NCI-H1694 (cell line): Measurements from ENCODE around the gene PRSS1.
"Not testable (repeated sequence)": the region's sequence is repeated elsewhere in the genome, so short reads cannot be mapped to it uniquely, and the experiment has no call there.

Experiments
- DNase-seq: peaks from one replicate; lab custom pipeline; 2025; lab: John Stamatoyannopoulos, UW

Gene PRSS1

DNA sequence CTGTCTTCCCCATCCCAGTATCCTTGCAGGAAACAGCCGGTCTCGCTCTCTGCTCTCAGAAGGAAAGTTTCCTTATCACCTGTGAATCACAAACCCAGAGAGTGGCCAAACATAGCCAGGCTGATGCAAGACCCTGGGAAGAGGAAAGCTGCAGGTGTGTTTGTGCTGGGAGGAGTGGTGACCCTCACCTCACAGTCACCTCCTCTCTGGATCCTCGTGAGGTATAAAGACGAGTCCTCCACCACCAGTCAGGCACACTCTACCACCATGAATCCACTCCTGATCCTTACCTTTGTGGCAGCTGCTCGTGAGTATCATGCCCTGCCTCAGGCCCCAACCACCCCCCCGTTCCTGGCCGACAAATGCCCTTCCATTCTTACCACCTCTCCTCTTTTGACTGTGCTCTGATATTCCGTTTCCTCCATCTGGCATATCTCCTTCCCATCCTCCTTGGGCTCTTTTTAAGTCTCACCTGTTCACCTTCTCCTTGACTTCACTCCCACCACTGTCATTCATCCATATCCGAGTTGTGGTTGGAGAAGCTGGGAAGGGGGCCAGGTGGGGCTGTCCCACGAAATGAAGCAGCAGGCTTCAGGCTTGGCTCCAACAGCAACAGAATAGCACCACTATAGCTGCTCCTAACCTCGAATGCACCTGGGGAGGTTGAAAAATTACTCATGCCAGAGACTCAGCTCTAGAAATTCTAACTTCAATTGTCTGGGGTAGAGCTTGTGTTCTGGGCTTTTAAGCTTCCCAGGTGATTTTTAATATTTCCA is at the start of gene PRSS1:
Gene PRSS1 (plus strand): TSS at position 255 of the 776 bp plus-strand sequence. CDS start 13 bp downstream, at position 268.
- no peak for DNase-seq

DNA sequence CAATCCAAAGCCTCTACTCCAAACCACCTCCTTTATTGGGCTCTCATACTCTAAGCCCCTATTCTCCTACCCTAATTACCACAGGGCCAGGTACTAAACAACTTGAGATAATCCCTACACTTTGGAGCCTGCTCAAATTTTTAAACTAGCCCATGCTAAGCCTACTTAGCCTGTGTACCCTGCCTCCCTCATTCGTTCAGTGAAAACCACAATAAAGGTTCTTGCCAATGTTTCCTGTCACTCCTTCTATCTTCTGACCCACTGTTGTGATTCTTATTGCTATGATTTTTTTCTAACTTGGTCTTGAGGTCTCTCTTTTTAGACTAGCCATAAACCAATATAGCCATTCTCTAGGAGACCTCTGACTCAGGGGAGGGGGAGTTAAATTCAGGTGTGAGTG is 48.3 kb upstream of the PRSS1 start:
- not testable (repeated sequence) for DNase-seq

DNA sequence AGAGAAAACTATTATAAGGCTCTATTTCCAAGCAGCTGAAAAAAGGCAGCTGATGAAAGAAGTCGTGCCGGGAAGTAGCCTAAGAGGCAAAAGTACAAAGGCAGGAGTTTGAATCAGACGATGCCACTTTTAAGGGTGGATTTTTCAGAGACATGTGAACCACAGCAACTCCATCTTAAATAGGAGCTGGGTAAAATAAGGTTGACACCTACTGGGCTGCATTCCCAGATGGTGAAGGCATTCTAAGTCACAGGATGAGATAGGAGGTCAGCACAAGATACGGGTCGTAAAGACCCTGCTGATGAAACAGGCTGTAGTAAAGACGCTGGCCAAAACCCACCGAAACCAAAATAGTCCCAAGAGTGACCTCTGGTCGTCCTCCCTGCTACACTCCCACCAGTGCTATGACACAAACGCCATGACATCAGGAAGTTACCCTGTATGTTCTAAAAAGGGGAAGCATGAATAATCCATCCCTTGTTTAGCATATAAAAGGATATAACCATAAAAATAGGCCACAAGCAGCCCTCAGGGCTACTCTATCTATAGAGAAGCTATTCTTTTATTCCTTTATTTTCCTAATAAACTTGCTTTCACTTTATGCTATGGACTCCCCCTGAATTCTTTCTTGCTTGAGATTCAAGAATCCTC is 45.5 kb upstream of the PRSS1 start:
- DNase-seq: no peak

DNA sequence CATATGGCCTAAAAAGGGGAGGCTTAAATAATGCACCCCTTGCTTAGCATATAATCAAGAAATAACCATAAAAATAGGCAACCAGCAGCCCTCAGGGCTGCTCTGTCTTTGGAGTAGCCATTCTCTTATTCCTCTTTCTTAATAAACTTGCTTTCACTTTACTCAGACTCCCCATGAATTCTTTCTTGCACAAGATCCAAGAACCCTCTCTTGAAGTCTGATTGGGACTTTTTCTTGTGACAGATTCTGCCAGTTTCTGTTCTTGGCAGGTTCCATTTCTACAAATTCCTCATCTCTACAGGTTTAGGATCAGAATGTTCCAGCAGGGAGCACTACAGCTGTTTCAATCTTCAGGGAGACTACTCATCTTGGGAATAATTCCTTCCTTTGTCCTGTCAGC is 40.5 kb upstream of the PRSS1 start:
- DNase-seq: not testable (repeated sequence)

DNA sequence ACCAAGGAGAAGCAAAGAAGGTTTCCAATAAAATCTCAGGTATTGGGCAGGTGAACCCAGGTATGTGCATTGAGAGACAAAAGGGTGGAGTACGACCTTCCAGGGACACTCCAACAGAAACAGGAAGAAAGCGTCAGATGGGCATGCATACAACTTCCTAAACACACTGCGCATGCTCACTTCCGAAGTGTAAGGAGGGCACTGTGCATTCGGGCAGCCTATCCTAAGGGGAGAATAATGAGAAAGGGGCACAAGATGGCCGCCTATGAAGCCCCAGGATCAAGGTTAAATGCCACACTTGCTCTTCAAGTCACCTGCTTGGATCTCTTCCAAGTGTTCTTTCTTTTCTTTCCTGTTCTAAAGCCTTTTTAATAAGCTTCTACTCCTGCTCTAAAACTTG is 39.4 kb upstream of the PRSS1 start:
- no peak for DNase-seq

DNA sequence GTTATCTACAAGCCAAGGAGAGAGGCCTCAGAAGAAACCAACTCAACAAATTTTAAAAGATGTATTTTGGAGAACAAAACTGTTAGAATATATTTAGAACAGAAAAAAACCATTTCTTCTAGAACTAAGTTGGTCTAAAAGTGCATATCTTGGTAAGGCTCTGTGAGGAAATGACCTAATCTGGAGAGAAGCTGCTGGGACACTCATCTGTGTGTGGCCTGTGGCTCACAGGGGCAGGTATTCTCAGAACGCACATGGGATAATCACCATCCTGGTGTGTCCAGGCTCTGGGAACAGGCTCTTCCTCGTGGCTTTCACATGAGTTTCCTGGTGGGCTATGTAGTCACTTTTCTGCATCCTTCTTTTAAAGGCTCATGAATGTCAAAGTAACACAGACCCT is 38.1 kb upstream of the PRSS1 start:
- no peak for DNase-seq

DNA sequence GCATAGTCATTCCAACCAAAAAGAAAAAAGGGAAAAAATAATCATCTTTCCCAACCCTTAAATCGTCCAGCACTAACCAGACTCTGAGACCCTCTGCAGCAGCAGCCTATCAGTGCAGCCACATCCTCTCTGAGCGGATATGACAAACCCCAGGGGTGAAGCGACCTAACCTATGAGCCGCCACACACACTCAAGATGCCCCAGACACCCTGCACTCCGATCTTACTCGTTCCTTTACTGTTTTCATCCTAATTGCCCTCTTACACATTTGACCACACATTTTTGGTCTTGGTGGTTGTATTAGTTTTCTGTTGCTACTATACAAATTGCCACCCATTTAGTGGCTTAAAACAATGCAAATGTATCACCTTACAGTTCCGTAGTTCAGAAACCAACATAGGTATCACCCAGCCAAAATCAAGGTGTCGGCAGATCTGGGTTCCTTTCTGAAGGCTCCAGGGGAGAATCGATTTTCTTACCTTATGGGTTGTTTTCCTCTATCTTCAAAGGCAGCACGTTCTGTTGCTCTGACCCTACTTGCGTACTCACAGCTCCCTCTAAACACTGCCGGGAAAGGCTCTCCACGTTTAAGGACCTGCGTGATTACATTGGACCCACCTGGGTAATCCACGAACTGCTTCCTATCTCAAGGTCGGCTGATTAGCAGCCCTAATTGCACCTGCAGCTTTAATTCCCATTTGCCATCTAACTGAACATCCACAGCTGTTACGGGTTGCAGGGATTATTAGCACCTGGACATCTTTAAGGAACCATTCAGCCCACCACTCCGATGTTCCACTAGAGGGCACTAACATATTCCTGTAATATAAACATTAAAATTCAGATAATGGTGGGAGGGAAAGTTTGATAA is 37.3 kb upstream of the PRSS1 start:
- DNase-seq: peak; percentile 13

DNA sequence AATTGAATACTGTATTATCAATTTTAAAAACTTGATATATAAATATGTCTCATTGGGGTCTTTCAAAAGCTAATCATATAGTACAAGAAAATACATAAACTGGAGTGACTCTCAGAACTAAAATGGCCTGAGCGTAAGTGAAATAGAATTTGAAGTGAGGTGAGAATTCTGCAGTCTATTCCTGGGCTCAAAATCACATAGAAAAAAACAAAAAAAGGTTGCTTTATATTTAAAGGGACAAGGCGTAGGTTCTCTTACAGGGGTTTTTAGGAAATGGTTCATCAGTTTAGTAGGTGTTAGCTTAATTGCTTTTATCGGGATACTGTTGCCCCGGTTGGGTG is 36.7 kb upstream of the PRSS1 start:
- no peak for DNase-seq

DNA sequence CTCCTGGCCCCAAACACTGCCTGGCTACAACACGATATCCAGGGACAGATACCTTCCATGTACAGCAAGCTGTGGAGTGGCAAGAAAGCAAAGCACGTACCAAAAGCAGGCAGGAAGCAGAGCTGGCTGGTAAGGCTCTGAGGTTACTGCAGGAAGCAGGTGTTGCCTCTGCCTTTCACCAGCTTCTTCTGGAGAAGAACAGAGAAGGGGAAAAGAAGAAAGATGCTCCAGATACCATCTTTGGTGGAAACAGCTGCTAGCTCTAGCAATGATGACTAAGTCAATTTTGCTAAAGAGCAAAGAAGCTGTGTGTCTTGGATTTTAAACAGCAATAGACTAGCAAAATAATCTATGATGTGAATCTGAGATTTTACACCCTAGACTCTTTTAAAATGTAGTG is 34.9 kb upstream of the PRSS1 start:
- no peak for DNase-seq

DNA sequence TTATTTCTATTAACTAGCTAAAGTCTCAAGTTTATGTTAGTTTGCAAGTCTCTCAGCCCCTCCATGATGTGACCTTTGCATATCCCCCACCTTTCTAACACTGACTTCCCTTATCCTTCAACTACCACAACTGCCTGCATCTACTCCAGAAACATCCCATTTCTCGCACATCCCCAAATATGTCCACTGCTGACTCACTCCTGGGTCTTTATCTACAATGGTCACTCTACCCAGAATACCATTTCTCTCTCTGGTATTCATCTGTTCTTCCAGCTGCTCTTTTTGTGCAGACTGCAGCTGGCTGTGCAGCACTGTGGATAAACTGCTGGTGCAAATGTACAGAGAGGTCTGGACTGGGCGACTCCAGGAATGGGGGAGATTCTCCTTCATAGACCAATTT is 32.7 kb upstream of the PRSS1 start:
- DNase-seq: no peak

DNA sequence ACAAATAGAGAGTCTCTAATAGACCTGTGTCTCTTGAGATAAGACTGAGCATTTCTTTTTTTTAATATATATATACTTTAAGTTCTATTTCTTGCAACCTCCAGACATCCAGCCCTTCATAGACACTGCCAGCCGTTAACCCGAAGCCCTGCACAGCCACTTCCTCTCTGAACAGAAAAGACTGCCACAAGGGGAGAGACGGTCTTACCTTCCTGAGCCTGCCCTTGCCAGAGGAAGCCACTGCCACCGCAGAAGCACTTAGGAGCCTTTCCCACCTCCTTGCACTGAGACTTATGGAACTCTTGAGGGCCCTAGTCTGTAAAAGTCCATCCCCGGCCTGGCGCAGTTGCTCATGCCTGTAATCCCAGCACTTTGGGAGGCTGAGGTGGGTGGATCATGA is 31.8 kb upstream of the PRSS1 start:
- no peak for DNase-seq

DNA sequence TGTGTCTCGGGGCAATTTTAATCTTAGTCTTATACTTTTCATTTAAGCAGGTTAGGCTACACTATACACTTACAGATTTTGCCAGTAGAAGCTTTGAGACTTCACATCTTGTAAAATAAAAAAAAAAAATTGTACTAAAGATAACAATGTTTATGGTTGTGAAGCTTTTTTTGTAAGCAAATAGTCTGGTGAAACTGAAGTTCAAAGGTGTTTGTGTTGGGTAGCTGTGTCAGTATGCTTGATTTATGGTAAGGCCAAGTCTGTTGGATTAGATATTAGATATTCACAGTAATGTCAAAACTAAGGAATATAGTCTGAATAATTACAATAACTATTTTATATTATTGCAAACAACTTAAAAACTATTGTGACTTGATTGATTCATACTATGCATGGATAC is 31.0 kb upstream of the PRSS1 start:
- DNase-seq: no peak

DNA sequence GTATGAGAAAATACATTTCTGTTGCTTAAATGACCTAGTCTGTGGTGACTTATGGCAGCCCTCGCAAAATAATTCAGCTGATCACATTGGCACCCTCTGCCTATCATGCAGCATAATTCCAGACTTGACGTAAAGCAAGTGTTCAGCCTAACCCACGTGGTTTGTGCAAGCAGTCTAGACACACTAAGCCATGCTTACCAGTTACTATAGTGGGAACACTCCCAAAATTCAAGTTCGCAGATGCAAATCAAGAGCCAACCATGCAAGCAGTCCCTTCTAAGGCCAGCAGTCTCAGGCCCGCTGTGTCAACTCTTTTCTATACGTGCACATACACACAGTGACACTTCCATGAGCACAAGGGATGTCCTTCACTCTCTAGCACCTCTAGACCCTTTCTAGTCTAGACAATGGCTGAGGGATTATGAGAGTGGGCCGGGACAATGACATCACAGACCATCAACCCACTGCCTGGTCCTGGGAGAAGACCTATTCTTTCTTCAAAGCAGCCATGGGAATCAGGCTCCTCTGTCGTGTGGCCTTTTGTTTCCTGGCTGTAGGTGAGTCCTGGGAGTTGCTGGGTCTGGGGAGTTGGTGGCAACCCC is 29.0 kb upstream of the PRSS1 start:
- no peak for DNase-seq

DNA sequence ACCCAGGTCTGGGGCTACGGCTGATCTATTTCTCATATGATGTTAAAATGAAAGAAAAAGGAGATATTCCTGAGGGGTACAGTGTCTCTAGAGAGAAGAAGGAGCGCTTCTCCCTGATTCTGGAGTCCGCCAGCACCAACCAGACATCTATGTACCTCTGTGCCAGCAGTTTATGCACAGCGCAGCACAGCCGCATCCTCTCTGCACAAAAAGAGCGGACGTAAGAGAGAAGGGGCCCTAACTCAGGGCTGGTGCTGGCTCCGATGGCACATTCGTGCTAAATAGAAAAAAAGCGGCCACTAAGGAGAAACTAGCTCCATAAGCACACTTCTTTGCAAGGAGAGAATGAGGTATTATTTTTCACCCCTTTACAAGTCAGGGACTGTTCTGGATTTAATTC is 28.3 kb upstream of the PRSS1 start:
- no peak for DNase-seq

DNA sequence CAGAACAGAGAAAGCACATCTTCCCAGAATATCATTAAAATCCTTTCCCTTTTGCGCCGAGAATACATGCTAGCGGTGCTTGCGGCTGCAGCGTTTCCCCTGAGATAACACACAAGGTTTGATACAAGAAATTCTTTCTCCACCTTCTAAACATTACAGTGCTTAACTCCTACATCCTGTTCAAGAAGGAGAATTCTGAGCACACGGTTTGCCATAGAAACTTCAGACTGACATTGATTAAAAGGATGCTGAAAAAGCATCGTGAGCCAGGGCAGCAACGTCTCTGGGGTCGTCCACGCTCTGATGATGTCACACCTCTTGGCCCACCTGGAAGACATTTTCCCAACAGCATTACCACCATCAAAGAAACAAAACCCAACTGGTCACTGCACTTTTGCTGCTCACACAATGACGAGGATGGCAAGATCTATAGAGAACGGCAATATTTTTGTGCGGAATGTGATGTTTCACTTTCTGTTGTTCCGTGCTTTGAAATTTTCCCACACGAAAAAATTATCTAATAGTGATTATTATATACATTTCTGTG is 27.0 kb upstream of the PRSS1 start:
- no peak for DNase-seq

DNA sequence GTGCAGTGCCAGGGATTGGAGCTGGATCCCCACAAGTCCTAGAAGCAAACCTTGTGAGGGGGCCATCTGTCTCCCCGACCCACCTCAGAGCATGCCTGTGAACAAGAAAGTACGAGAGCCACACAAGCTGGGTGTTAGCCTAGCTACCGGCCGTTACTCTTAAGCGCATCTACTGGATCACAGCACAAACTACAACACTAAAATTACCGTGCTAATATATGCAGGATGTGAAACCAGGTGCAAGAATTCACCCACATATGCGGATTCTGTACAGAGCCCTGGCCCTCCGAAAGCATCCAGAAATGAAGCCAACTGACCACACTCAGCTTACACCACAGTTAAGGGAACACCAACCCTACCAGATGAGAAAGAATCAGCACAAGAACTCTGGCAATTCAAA is 16.0 kb upstream of the PRSS1 start:
- no peak for DNase-seq

DNA sequence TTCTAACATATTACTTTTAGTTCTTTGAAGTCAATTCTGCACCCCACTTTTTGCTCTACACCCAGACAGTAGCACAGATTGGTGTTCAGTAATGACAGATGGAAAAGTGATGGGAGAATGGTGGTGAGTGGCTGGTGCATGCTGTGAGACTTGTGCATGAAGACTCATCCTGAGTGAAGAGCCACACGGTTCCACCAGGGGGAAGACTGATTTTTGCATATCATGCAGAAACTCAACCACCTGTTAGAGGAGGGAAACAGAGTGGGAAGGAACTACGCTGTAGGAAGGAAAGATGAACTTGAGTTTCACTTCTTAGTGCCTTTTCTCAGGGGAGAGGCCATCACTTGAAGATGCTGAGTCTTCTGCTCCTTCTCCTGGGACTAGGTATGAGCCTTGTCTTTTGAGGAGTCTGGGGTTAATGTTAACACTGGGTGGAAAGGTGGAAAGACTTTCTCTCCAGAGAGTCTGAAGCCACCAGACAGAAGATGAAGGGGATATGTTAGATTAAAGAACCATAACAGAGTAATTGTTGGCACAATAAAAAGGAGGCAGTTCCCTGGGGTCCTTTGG is 9.3 kb upstream of the PRSS1 start:
- no peak for DNase-seq

DNA sequence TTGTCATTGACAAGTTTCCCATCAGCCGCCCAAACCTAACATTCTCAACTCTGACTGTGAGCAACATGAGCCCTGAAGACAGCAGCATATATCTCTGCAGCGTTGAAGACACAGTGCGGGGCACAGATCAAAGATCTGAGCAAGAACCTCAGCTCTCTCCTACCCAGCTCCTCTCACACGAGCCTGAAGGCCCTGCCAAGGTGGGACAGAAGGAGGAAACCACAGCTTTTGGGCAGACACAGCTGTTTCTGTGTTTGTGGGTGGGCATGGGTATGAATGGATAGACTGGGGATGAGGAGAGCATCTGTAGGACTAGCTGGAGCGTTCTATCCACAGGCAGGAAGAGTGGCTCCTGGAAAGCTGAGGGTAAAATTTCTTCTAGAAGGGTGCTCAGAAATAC is 8.5 kb upstream of the PRSS1 start:
- DNase-seq: no peak

DNA sequence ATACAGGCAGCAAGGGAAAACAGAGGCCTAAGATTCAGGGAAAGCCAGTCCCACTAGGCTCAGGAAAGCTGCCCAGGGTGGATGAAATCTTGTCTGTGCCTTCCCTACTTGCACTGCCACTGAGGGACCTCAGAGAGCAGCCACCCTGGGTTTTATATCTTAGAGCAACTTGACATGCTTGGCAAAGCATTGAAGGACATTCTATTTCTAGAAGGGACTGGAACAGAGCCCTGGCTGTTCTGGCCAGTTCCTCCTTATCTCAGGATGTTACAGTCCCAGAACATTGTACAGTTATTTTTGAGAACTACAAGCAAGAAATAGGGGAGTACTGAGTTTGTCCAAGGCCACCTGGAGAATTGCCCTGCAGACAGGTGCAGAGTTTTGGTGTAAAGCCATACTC is 7.3 kb upstream of the PRSS1 start:
- DNase-seq: not testable (repeated sequence)

DNA sequence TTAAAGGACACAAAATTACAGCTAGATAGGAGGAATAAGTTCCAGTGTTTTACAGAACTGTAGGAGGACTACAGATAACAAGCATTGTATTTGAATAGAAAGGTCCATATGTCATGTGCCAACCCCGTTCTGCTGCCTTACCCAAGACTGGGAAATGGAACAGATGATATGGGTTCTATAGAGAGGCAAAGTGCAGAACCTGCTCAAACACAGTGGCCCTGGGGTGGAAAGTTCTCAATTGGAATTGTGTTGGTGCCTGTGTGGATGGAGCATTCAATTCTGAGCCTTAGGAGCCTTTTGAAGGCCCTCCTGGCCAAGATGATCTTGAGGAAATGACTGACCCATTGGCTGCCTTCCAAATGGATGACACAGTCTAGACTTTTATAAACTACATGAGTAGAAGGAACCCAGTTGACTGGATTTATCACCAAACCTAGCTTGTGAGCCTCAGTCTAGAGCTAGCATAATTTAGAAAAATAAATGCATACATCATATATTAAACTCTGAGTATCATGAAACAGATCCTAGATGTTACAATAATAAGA is 4.1 kb upstream of the PRSS1 start:
- DNase-seq: no peak

DNA sequence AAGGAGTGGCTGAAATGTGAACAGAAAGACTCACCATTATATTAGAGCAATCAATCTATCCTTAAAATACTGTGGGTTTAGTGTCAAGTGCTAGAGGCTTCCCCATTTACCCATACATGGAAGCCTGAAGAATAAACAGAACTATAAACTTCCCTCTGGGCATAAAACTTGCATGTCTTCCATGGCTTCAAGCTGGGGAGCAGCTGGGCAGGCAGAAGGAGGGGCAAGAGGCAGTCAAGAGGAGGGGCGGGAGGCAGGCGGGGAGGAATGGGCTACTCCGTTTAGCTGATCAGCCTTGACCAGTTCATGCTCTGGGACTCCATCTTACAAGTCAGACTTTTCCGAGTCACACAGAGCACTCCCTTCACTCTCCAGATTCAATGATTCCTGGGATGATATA is 3.5 kb upstream of the PRSS1 start:
- no peak for DNase-seq

DNA sequence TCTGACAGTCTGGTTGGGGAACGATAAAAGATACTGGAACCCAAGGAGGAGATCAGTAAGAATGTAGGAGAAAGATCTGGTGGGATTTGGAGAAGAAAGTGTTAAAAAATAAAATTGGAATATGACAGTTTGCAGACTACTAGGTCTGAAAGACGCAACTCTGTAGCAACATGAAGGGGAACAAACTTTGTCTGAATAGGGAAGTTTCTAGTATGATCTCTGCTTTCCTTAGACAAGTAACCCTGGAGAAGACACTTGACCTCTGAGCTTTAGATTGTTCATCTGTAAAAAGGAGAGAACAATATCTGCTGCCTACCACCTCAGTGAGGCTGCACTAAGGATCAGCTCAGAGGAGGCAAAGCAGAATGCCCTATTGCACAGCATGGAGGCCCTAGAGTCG is 3.0 kb upstream of the PRSS1 start:
- DNase-seq: no peak
